Kidney epithelial cell (primary cell): Measurements from ENCODE around the gene CDH13. TPM values are rescaled to one million over a fixed set of nuclear protein-coding genes. Genes with fewer than 3 reads are reported as not detected.

Experiments
- DNase-seq: peaks from one replicate; pipeline ENCODE4 v3.0.0-alpha.2; 2010; ENCODE audit warnings: low read depth
- H3K27me3 ChIP-seq: 2 replicates; pipeline ENCODE4 v1.6.0; 2011; ENCODE audit warnings: low read length; ENCODE audit not compliant: control insufficient read depth, insufficient read depth
- H3K36me3 ChIP-seq: 2 replicates; pipeline ENCODE4 v1.5.1; 2011; ENCODE audit warnings: low read length; ENCODE audit not compliant: control insufficient read depth, insufficient read depth
- H3K4me3 ChIP-seq: 2 replicates; pipeline ENCODE4 v1.5.1; 2011; ENCODE audit warnings: low read depth, mild to moderate bottlenecking, control low read depth, low read length
- total RNA-seq: library from RNA; depleted of rRNA; stranded (reverse); fragments of >200 nt; gene quantifications from 2 replicates; pipeline ENCODE4 v1.2.3, GENCODE V29; 2015
- TF ChIP-seq, protein P1 (sequence below): IDR thresholded peaks from 2 replicates; pipeline ENCODE4 v1.5.1; 2011; ENCODE audit warnings: mild to moderate bottlenecking, moderate library complexity, low read length, control low read depth, inconsistent platforms; ENCODE audit not compliant: insufficient read depth, poor library complexity, severe bottlenecking

The CDH13 gene
- total RNA-seq, 1 donor from 2014 or later = 32.8 TPM

DNA sequence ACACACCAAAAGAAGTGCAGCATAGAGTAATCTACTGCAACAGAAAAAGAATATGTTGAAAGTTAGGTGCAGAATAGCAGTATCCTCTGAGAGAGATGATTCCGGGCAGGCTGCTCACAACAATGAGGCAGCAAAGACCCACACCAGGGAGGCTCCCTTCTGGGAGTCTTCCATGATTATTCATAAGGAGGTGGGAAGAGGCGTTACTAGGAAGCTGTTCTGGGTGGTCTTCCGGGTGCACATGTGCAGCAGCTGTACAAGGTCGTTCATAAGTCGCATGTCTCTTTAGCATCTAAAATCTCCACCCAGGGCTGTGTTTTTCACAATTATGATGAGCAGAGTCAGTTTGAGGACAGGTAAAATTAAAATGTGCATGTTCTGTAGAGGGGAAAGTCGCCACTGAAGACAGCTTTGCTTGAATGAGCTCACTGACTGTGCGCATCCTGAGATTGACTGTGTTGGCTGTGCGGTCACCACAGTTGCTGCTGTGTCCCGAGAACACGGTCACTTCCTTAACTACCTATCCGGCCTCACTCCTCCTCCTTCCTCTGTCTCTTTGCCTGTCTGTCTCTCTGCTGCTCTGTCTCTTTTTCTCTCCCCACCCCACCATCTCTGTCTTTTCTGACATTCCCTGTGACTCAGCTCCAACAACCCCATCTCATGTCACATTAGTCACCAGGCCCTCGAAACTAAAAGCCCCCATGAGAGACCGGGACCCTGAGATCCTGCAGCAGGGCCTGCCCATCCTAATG is 1055.5 kb downstream of the CDH13 start:
- Histone ChIP-seq H3K4me3 (no peak overlapping the region), H3K36me3 (no peaks in the 10 kb centered on the region), H3K27me3 (no peaks in the 10 kb centered on the region)
- TF ChIP-seq, protein P1, sequence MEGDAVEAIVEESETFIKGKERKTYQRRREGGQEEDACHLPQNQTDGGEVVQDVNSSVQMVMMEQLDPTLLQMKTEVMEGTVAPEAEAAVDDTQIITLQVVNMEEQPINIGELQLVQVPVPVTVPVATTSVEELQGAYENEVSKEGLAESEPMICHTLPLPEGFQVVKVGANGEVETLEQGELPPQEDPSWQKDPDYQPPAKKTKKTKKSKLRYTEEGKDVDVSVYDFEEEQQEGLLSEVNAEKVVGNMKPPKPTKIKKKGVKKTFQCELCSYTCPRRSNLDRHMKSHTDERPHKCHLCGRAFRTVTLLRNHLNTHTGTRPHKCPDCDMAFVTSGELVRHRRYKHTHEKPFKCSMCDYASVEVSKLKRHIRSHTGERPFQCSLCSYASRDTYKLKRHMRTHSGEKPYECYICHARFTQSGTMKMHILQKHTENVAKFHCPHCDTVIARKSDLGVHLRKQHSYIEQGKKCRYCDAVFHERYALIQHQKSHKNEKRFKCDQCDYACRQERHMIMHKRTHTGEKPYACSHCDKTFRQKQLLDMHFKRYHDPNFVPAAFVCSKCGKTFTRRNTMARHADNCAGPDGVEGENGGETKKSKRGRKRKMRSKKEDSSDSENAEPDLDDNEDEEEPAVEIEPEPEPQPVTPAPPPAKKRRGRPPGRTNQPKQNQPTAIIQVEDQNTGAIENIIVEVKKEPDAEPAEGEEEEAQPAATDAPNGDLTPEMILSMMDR = no peak
- DNase-seq = no peak

DNA sequence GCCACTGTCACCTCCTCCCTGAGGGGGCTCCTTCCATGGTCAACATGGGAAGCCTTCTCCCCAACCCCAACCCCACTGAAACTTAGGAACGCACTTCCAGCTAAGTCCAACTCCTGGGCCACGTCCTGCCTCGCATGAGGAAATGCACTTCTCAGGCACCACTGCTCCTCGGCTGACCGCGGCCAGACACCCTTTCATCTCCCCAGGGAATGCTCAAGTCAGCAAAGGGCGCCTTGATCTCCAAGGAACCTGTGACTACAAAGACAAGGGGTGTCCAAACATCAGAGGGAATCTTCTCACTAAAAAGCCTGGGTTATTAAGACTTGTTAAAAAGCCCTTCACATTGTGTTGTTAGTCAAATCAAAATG is 1056.1 kb downstream of the CDH13 start:
- Histone ChIP-seq H3K27me3 (no peaks in the 10 kb centered on the region), H3K4me3 (no peak overlapping the region), H3K36me3 (no peaks in the 10 kb centered on the region)
- DNase-seq = no peak
- TF ChIP-seq, protein P1 = no peak

DNA sequence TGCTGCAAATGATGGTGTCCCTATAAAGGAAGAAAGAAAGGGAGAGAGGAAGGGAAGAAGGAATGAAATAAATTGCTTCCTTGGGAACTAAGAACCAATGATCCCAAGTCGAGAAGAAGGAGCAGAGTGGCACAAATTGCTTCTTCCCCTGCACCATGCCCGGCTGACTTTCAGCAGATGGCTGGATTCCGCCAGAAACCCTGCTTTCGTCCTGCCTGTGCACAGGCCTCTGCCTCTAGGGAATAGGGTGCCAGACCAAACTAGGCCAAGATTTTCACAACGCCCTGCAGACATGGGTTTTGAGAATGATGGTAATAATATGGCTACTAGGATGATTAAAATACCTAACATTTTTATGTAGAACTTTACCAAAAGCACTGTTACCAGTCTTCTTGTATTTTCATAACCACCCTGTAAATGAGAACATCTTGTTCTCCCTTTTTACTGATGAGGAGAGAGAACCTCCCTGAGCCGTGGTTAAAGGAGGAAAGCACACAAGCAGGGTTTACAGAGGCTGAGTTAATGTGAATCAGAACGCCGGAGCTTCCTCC is 1058.9 kb downstream of the CDH13 start:
- Histone ChIP-seq H3K4me3 (no peak overlapping the region), H3K27me3 (no peaks in the 10 kb centered on the region), H3K36me3 (no peaks in the 10 kb centered on the region)
- TF ChIP-seq, protein P1 = no peak
- no peak for DNase-seq

DNA sequence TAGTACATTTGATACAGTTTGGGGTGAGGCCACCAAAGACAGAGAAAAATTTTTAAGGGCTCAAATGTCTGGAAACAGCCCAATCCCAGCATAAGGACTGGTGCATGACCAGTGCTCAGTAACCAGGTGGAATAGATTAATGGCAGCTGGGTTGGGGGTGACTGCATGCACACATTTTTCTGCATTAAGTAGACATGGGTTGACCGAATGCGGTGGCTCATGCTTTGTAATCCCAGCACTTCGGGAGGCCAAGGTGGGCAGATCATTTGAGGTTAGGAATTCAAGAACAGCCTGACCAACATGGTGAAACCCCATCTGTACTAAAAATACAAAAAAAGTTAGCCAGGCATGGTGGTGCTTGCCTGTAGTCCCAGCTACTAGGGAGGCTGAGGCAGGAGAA is 1060.0 kb downstream of the CDH13 start:
- H3K36me3 ChIP-seq = no peaks in the 10 kb centered on the region
- DNase-seq = no peak
- TF ChIP-seq, protein P1 = no peak

DNA sequence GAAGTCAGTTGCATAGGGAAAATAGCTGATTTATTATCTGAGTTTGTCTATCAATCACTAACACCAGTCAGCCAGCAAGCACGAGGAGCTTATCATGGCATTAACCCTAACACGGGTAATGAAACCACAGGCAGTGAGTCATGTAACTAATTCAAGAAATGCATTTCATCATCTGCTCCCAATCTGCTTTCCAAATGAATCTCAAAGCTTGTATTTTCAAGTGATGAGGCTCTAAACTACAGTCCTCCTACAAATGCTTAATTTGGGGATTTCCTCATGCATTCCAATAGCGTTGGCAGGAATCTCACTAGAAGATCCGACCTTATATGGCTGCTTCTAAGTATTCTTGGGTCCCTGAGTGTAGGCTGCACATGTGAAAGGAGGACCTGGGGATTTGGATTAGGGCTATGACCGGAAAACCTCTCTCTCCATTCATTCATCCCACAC is 1062.6 kb downstream of the CDH13 start:
- Histone ChIP-seq H3K27me3 (no peaks in the 10 kb centered on the region), H3K4me3 (no peak overlapping the region), H3K36me3 (no peaks in the 10 kb centered on the region)
- DNase-seq = peak; percentile 98
- TF ChIP-seq, protein P1 = no peak

More for the DNA sequence above, 1060.0 kb downstream of the CDH13 start:
- H3K4me3 ChIP-seq = no peak overlapping the region
- no peaks in the 10 kb centered on the region for H3K27me3 ChIP-seq
